GM21515 (cell line): ENCODE results near the gene EFNB1.

Experiments used
- ATAC-seq: cut with Tn5 transposase; IDR thresholded peaks from one replicate; pipeline ENCODE4 v1.9.1; 2021; ENCODE audit not compliant: unreplicated experiment

Gene EFNB1

DNA sequence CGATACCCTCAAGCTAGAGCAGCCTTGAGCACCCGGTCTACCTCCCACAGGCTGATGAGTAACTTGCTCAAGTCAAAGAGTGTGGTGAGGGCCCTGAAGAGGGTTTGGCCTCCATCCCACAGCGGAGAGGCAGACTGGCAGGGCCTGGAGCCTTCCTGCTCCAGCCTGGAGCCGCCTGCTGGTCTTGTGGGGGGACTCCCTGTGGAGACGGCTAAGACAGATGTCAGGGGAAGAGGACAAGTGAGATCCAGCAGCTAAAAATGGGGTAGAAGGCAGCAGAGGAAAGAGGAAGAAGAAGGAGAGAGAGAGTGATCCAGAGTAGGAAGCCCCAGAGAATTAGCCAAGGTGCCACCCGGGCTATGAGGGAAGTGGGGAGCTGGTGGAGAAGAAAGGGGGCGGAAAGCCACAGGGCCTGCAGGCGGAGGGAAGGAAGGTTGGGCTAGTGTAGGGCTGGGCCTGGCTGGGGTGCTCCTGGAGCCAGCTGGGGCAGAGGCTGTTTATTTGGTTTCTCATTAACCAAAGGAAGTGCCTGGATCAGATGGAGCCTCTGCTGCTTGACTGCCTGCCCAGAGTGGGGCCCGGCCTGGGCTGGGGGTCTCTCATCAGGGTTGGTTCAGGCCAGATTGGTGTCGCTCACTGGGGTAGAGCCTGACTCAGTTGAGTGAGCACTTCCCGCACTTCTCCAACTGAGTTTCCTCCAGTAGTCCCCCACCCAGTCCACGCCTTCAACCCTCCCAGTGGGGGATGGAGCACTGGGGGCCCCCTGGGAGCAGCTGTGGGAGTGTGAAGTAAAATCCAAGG lies 14.2 kb downstream of the EFNB1 start:
- ATAC-seq, result no peak

GRCh38 chrX:68843992-68844391 lies 15.2 kb downstream of the EFNB1 start:
- no peak for ATAC-seq

DNA sequence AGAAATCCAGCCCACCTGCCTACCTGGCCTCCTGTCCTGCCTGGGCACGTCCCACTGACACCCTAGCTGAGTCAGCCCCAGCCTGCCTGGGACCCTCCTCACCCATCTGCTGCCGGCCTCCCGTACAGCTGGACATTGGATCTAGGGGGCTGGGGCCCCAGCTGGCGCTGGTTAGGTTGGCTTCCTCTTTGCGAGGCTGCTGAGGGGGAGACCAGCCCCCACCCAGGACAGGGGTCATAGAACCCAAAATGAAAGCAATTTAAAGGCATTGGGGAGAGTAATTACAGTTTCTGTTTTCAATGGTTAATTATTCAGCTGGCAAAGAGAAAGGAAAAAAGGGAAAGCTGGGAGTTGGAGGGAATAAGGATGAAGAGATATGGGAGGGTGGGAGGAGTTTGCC lies 15.8 kb downstream of the EFNB1 start:
- no peak for ATAC-seq

GRCh38 chrX:68846536-68846935 lies 17.7 kb downstream of the EFNB1 start:
- no peak for ATAC-seq

DNA sequence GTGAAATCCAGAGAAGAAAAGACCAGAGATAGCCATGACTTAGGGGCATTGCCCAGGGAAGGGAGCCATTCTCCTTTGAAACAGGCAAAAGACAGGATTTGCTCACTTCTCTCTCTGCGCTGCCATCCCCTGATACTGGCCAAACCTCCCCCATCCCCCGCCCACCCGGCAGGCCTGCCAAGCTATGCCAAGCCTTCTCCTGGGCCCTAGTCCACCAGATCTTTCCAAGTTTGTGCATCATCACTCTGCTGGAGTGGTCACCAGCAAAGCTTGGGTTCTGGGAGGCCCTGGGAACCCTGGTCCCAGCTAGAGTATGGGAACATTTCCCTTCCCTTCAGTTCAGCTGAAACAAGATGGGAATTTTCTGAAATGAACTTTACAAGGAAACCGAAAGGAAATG lies 18.4 kb downstream of the EFNB1 start:
- no peak for ATAC-seq

DNA sequence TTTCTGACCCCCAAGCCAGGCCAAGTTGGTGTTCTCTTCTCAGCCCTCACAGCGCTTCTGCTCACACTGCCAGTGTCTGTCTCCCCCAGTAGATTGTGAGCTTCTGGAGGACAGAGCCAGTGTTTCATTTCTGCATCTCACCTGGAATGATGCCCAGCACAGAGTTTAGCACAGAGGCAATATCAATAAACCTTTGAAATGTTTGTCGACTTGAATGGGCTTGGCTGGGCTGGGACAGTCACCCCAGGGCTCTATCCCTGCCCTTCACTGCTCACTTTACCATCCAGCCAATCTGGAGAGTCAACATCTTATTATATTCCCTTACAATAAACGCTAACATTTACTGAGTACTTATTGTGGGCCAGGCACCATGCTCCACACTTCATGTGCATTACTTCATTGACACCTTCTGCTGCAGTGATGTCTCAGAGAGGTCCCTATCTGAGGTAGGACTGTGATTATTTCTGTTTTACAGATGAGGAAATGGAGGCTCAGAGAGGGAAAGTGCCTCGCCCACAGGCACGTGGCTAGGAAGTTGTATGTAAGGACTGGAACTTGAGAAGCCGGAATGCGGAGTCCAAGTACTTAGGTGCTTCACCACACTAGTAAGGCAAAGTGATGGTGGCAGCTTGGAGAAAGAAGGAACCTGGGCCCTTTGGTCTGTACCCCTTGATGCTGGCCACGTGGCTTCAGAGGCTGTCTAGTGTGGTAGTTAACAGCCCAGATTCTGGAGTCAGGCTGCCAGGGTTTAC lies 19.5 kb downstream of the EFNB1 start:
- no peak for ATAC-seq

GRCh38 chrX:68851082-68851481 lies 22.3 kb downstream of the EFNB1 start:
- no peak for ATAC-seq

- ATAC-seq, result no peak
Observed at GRCh38 chrX:68852046-68852445, 23.2 kb downstream of the EFNB1 start.

DNA sequence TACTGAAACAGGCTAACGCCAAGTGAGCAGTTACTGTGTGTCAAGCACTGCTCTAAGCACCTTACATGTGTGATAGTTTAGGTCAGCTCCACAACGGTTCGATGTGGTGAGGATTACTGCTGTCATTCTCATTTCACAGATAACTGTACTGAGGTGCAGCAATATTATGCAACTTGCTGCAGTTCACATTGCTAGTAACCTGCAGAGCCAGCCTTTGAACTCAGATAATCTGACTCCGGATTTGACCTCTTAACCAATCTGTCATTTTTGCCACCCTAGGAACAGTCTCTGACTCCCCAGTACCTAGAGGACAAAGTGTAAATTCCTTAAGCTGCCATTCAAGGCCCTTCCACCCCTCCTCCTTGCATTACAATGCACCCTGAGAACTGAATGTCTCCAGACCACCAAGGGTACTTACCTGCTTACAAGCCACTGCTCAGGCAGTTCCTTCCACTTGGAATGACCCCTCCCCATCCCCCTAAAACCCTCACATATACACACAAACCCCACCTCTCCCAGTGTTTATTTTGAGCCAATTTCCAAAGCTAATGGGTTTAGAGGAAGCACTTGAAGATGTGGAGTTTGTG lies 24.9 kb downstream of the EFNB1 start:
- no peak for ATAC-seq

GRCh38 chrX:68865300-68865699 lies 36.5 kb downstream of the EFNB1 start:
- no peak for ATAC-seq

DNA sequence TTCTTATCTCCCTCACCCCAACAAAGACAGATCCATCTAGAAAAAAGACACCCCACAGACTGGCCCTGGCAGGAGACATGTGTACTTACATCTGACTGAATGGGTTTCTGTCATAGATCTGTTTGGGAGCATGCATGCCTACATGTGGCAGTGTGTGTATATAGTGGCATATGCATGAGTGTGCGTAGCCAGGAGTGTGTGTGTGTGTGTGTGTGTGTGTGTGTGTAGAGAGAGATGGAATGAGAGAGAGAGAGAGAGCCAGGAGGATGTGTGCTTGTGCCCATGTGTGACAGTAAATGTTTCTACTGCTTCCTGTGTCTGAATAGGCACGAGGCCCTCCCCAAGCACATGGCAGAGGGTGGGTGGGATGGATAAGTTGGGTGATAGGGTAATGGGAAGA lies 37.1 kb downstream of the EFNB1 start:
- no peak for ATAC-seq

- no peak for ATAC-seq
Observed at GRCh38 chrX:68867458-68868112, 38.8 kb downstream of the EFNB1 start.

DNA sequence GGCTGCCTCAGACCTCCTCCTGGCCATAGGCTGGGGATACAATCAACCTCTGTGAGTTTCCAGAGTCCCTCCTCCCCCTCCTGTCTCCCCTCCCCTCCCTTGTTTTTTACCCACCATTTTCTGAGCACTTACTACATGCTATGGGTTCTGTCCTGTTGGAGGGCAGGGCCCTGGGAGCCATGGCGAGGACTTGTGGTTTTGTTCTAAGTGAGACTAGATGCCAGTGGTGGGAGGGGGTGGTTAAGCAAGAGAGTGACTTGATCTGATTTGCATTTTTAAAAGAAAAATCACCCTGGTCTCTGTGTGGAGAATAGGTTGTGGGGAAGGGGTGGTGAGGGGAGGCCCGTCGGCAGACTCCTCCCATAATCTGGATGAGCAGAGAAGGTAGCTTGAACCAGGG lies 39.5 kb downstream of the EFNB1 start:
- no peak for ATAC-seq

DNA sequence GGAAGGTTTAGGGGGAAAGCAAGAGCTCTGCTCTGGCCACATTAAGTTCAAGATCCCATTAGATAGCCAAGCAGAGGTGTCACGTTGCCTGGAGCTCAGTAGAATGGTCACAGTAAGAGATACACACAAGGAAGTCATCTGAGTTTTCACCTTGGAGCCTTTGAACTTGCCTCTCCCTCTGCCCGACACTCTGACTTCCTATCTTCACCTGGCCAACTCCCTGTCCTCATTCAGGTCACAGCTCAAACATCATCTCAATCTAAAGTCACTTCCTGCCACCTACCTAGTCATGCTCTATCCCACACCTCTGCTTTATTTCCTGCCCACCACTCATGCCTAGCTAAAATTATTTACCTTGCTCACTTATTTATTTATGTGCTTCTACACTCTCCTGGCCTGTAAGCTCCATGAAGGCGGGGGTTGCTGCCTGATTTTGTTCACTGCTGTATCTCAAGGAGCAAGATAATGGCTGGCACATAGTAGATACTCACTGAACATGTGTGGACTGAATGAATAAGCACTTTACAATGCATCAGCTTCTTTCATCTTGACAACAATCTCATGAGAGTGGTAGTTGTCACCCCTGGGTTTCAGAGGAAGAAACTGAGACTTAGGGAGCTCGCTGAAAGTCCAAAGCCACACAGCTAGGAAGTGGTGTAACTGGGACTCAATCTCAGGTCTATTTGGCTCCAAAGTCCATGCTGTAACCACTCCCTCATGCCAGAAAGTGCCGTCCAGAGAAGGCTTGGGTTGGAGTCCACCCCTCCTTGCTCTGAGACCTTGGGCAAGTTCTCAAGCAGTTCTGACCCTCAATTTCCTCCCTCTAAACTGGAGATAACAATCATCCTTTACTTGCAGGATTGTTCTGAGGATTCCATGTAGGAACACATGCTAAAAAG lies 40.3 kb downstream of the EFNB1 start:
- no peak for ATAC-seq

DNA sequence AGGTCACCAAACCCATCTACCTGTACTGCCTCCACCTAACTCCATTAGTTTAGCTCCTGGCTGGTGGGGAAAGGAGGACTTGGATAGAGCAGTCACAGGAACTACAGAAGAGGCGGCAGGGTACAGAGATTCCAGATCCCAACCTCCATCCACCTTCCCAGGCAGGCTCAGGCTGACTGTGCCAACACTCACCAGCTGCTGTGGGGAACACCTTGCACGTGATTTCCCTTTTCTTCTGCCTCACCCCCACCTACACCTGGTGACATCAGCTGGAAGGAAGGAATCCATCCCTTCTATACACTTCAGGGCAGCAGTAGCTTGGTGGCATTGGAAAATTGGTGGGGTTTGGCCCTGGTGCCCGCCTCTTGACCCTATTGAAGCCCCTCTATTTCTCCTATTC lies 41.5 kb downstream of the EFNB1 start:
- no peak for ATAC-seq

DNA sequence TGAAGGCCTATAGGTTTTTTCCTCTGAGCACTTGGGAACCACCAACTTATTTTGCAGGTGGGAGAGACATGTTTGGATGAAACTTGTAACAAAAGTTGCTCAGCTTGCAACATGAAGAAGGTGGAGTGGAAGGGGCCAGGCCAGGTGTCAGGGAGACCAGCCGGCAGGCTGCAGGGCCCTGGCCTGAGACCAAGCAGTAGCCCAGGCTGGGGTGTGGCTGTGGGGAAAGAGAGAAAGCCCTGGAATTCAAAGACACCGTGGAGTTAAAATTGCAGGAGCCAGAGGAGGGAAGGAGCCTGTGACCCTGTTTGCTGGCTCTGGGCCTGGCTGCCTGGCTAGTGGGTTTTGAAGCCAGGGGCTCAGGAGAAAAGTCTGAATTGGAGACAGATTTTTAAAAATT lies 43.4 kb downstream of the EFNB1 start:
- no peak for ATAC-seq

- ATAC-seq, result no peak
Observed at GRCh38 chrX:68874076-68874475, 45.3 kb downstream of the EFNB1 start.

GRCh38 chrX:68876731-68877130 lies 47.9 kb downstream of the EFNB1 start:
- no peak for ATAC-seq

DNA sequence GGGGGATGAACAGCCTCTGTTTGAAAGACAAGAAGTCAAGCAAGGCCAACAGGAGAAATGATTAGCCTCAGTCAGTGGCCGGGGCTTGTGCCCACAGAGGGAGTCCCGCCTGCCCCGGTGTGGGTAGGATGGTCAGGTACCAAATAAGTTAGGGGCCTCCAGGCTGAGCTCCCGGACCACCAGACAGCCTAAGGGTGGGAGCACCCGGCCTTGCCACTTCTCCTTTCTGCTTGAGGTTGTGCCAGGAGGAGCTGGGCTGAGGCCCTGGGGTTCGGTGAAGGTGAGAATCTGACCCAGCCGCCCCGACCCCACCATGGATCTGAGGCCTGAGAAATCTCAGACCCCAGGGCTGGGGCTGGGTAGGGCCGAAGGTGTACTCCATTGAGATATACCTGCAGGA lies 48.8 kb downstream of the EFNB1 start:
- no peak for ATAC-seq

DNA sequence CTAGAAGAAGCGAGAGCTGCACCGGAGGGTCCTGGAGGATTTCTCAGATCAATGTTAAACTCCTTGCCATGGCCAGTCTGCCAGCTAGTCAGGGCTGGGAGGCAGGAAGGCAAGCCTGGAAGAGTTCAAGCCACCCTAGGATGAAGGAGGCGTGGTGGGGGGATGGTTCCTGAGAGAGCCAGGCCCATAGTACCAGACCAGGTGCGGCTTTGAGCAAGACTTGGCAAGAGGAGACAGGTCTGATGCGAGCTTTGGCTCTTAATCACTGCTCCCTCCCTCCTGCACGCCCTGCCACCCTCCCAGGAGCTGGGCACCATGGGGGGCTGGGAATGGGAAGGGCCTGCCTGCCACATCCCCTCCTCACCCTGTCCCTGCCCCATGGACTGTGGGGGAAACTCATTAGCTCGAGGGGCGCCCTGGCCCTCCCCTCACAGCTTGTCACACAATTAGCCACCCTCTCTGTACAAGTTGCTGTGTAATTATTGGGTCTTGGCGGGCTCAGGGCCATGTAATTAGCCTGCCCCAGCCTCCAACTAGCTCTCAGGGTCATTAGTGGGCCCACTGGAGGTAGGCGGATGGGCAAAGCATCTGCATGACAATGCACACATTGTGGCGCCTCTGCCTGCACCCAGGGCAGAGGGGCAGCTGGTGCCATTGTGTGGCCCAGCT lies 50.3 kb downstream of the EFNB1 start:
- no peak for ATAC-seq
